Liver (tissue), 3 donors: ENCODE results near the gene IFI16.

Source experiments
- CTCF ChIP-seq: fragments of 150-350 bp; IDR thresholded peaks from 2 replicates; pipeline ENCODE4 v1.5.1; 2017; ENCODE audit warnings: improper control_type of control experiment, low read depth, low read length; ENCODE audit not compliant: missing input control
- GABPA ChIP-seq, 2 donors: IDR thresholded peaks in 1 of 2; conservative IDR thresholded peaks in 1 of 2; 2 replicates each; pipeline ENCODE4 v1.6.1; 2016; ENCODE audit warnings: antibody characterized with exemption in 2 of 2, mild to moderate bottlenecking in 1 of 2, moderate library complexity in 1 of 2
- RAD21 ChIP-seq, 2 donors: IDR thresholded peaks; 2 replicates each; pipeline ENCODE4 v1.6.1; 2016; ENCODE audit warnings: antibody characterized with exemption in 2 of 2, mild to moderate bottlenecking in 2 of 2
- donor health status: healthy.
- donor health status: healthy.

DNA sequence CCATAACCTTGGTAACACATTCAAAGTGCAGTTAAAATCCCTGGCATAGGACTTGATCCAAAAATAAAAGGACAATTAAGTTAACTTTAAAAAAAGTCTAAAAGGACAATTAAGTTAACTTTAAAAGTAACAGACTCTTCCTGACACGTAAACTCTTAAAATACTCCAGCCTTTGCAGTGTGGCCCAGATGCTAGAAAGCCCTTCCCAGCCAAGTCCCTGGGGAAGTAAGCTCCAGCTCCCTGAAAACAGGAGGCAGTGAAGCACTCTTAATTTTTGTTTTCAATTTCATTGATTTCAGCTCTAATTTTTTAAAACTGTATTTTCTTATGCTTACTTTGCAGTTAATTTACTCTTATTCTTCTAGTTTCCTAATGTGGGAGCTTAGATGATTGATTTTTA, 71.9 kb downstream of the IFI16 start:
- TF ChIP-seq CTCF (no peak), RAD21 (IDR thresholded peaks at IDR 0.05) (no peak), GABPA (IDR thresholded peaks at IDR 0.05 in 1 of 2, conservative IDR thresholded peaks at IDR 0.05 in 1 of 2) (no peak)
